ENCODE measurements around the gene NCOA3. TPM values are rescaled to one million over a fixed set of nuclear protein-coding genes. Genes with fewer than 3 reads are reported as not detected.

The NCOA3 gene
- total and polyA plus RNA-seq, 2 of the 8 experiments (the other 6 are each of a cell fraction or from before 2014, with no cell fraction given) = 7.9 to 24.7 TPM

GRCh38 chr20:47686545-47686944, 184.9 kb downstream of the NCOA3 start:
- H3K4ac ChIP-seq (replicated peaks; ENCODE audit: insufficient read length, low read depth, low read length) = no peak overlapping the region
- no peak overlapping the region for H2BK15ac ChIP-seq (ENCODE audit: low read length)
- 89% methylated on average over 14 of the region's 14 CpGs; no CpG with 5 or more reads in 1 of the 2 experiments for WGBS, 2 experiments (ENCODE audit: extremely low coverage in 1 of 2, insufficient coverage in 1 of 2, insufficient read length in 1 of 2, insufficient replicate concordance in 2 of 2, low coverage in 1 of 2, low lambda C conversion rate in 2 of 2, missing lambda C conversion rate in 1 of 2)
- TF ChIP-seq CBX5 (IDR thresholded peaks at IDR 0.05; ENCODE audit: low read depth, low read length) (no peak), ASH2L (IDR thresholded peaks at IDR 0.05; ENCODE audit: low read length) (no peak), EGR1 (IDR thresholded peaks at IDR 0.05; ENCODE audit: borderline replicate concordance, low read depth, low read length) (no peak), ATF2 (IDR thresholded peaks at IDR 0.05; ENCODE audit: low read length) (no peak), CEBPB (IDR thresholded peaks at IDR 0.05; ENCODE audit: low read depth, low read length) (no peak), CHD2 (IDR thresholded peaks at IDR 0.05; ENCODE audit: low read length) (no peak)
- no peak overlapping the region for H2BK12ac ChIP-seq (ENCODE audit: low read depth, low read length)
- no peaks in the 10 kb centered on the region for H3K79me1 ChIP-seq (ENCODE audit: low read depth, low read length)
- H3K79me2 ChIP-seq (ENCODE audit: control insufficient read depth in 1 of 2, insufficient read depth in 2 of 2, low read length in 2 of 2) = no peaks in the 10 kb centered on the region
- H2AK5ac ChIP-seq (ENCODE audit: low read depth, low read length) = no peak overlapping the region
- H3K56ac ChIP-seq (replicated peaks; ENCODE audit: insufficient read length, low read depth, low read length) = no peak overlapping the region
- no peak overlapping the region for H2BK5ac ChIP-seq (ENCODE audit: low read depth, low read length)
- H3K36me3 ChIP-seq (ENCODE audit: control insufficient read depth in 2 of 4, insufficient read depth in 4 of 4, low read length in 3 of 4) = peaks cover 0 to 9% (median 4%) of the 10 kb centered on the region in 4 experiments; a peak in 3 of 8 replicates
- no peak overlapping the region; the same call in 1 of the 2 replicates for H3K18ac ChIP-seq (ENCODE audit: extremely low read depth, low read length)
- H3K23me2 ChIP-seq (ENCODE audit: low read depth, low read length) = no peaks in the 10 kb centered on the region
- H2AFZ ChIP-seq (ENCODE audit: low read length) = no peak overlapping the region
- H4K8ac ChIP-seq (ENCODE audit: extremely low read depth, insufficient read depth, low read length) = no peak overlapping the region
- H3K27me3 ChIP-seq (replicated peaks in 1 of 4; ENCODE audit: control insufficient read depth in 3 of 4, extremely low read depth in 1 of 4, insufficient read depth in 3 of 4, low read length in 3 of 4) = no peaks in the 10 kb centered on the region
- ChIA-PET CTCF (ENCODE audit: partially characterized antibody) (interaction anchor here (0.8 to 2.4 kb wide), 4 partner anchors 8 to 934 kb away, joined by 3 to 12 read pairs (median 4); no protein-coding TSS in a partner anchor), POLR2A (ENCODE audit: partially characterized antibody) (no interaction called here)
- H3K4me2 ChIP-seq (ENCODE audit: insufficient read depth in 1 of 2, low read depth in 2 of 2, low read length in 2 of 2) = no peak overlapping the region
- FAIRE-seq (no peak), DNase-seq (ENCODE audit: low read depth in 1 of 2, low spot score in 2 of 2) (no peak)
- H4K91ac ChIP-seq (replicated peaks; ENCODE audit: insufficient read length, low read length) = no peak overlapping the region
- no peak overlapping the region for H3K9ac ChIP-seq (replicated peaks in 1 of 4; ENCODE audit: extremely low read depth in 1 of 4, low read depth in 3 of 4, low read length in 3 of 4)
- no peak overlapping the region for H3K14ac ChIP-seq (ENCODE audit: insufficient read length)
- no peak overlapping the region for H3K27ac ChIP-seq (ENCODE audit: low read depth, low read length)
- H3K4me3 ChIP-seq (ENCODE audit: extremely low read depth in 1 of 4, insufficient read depth in 2 of 4, low read depth in 3 of 4, low read length in 4 of 4) = no peak overlapping the region
- peaks cover 22 to 24% of the 10 kb centered on the region in 2 experiments for H3K9me3 ChIP-seq (ENCODE audit: insufficient read depth in 2 of 2, low read depth in 1 of 2, low read length in 1 of 2)
- no peaks in the 10 kb centered on the region for H4K20me1 ChIP-seq (replicated peaks in 1 of 2; ENCODE audit: control insufficient read depth in 1 of 2, insufficient read depth in 2 of 2, low read length in 2 of 2)
- H3K23ac ChIP-seq (ENCODE audit: insufficient read length) = no peak overlapping the region
- no peak overlapping the region for H2BK120ac ChIP-seq (replicated peaks; ENCODE audit: low read depth, low read length)
- no peak overlapping the region for H4K5ac ChIP-seq (ENCODE audit: insufficient read length, low read depth, low read length)
- H3K4me1 ChIP-seq (replicated peaks in 1 of 4; ENCODE audit: control insufficient read depth in 3 of 4, insufficient read depth in 4 of 4, low read length in 3 of 4) = peaks cover 0 to 8% (median 5%) of the 10 kb centered on the region in 4 experiments; a peak in 4 of 7 replicates
- no peak overlapping the region for H2BK20ac ChIP-seq (ENCODE audit: low read length)
